H1 (cell line): ENCODE measurements around the gene TATDN2. TPM values are rescaled to one million over a fixed set of nuclear protein-coding genes. Genes with fewer than 3 reads are reported as not detected.

Experiments used
- CTCF ChIA-PET: fragments of 300-600 bp; sonication (Branson Sonifier 250); formaldehyde crosslinking; loops from one replicate; lab custom pipeline; 2021; ENCODE audit not compliant: partially characterized antibody; lab: Charles Lee
- POLR2A ChIA-PET: fragments of 300-600 bp; sonication (Branson Sonifier 250); formaldehyde crosslinking; loops from one replicate; lab custom pipeline; 2021; ENCODE audit warnings: inconsistent platforms; ENCODE audit not compliant: partially characterized antibody; lab: Charles Lee
- DNase-seq, 2 experiments: peaks; one replicate each; pipeline versions ENCODE4 v3.0.0 to v3.0.0-alpha.2; 2010 to 2022; ENCODE audit warnings: low spot score in 2 of 2, low read depth in 1 of 2, mixed read lengths in 1 of 2
- FAIRE-seq: peaks from 2 replicates; lab custom pipeline; 2011; peaks lifted over from hg19 to GRCh38; lab: Jason Lieb, UNC
- H2AFZ ChIP-seq: 2 replicates; pipeline ENCODE4 v1.8.1; 2012; ENCODE audit warnings: low read length, inconsistent platforms
- H2AK5ac ChIP-seq: 2 replicates; pipeline ENCODE4 v1.6.1; 2013; ENCODE audit warnings: low read depth, low read length
- H2BK120ac ChIP-seq: replicated peaks from 2 replicates; pipeline ENCODE3; 2013; ENCODE audit warnings: low read depth, low read length, inconsistent platforms
- H2BK12ac ChIP-seq: 2 replicates; pipeline ENCODE4 v1.6.1; 2013; ENCODE audit warnings: low read depth, low read length
- H2BK15ac ChIP-seq: 2 replicates; pipeline ENCODE4 v1.6.1; 2013; ENCODE audit warnings: low read length
- H2BK20ac ChIP-seq: 2 replicates; pipeline ENCODE4 v1.6.1; 2013; ENCODE audit warnings: low read length
- H2BK5ac ChIP-seq: 2 replicates; pipeline ENCODE4 v1.6.1; 2013; ENCODE audit warnings: low read depth, low read length
- H3K14ac ChIP-seq: 2 replicates; pipeline ENCODE4 v1.6.1; 2013; ENCODE audit warnings: inconsistent platforms; ENCODE audit not compliant: insufficient read length
- H3K18ac ChIP-seq: 2 replicates; pipeline ENCODE4 v1.6.1; 2013; ENCODE audit warnings: low read length; ENCODE audit errors: extremely low read depth
- H3K23ac ChIP-seq: 2 replicates; pipeline ENCODE4 v1.6.1; 2013; ENCODE audit warnings: inconsistent platforms; ENCODE audit not compliant: insufficient read length
- H3K23me2 ChIP-seq: 2 replicates; pipeline ENCODE4 v1.6.1; 2013; ENCODE audit warnings: low read depth, low read length
- H3K27ac ChIP-seq: 2 replicates; pipeline ENCODE4 v1.6.1; 2011; ENCODE audit warnings: low read depth, low read length, inconsistent platforms
- H3K27me3 ChIP-seq, 4 experiments: replicated peaks in 1 of 4; 1 replicate in 1 of 4; 2 replicates in 3 of 4; pipeline versions ENCODE4 v1.6.1 to v1.8.1; 2011 to 2013; ENCODE audit warnings: low read length in 3 of 4, mild to moderate bottlenecking in 3 of 4, inconsistent platforms in 2 of 4, mixed read lengths in 2 of 4, moderate library complexity in 1 of 4; ENCODE audit not compliant: control insufficient read depth in 3 of 4, insufficient read depth in 3 of 4; ENCODE audit errors: extremely low read depth in 1 of 4
- H3K36me3 ChIP-seq, 4 experiments: 2 replicates each; pipeline versions ENCODE4 v1.6.1 to v1.8.1; 2011 to 2013; ENCODE audit warnings: mild to moderate bottlenecking in 4 of 4, low read length in 3 of 4, moderate library complexity in 2 of 4, control low read depth in 1 of 4, inconsistent platforms in 1 of 4; ENCODE audit not compliant: insufficient read depth in 4 of 4, control insufficient read depth in 2 of 4
- H3K4ac ChIP-seq: replicated peaks from 2 replicates; pipeline ENCODE3; 2013; ENCODE audit warnings: low read length, low read depth, mixed read lengths, inconsistent platforms; ENCODE audit not compliant: insufficient read length
- H3K4me1 ChIP-seq, 4 experiments: replicated peaks in 1 of 4; 1 replicate in 1 of 4; 2 replicates in 3 of 4; pipeline versions ENCODE4 v1.6.1 to v1.8.1; 2011 to 2013; ENCODE audit warnings: low read length in 3 of 4, inconsistent platforms in 2 of 4, mixed read lengths in 1 of 4; ENCODE audit not compliant: insufficient read depth in 4 of 4, control insufficient read depth in 3 of 4
- H3K4me2 ChIP-seq, 2 experiments: 2 replicates each; pipeline versions ENCODE4 v1.6.1 to v1.8.1; 2011 to 2013; ENCODE audit warnings: low read depth in 2 of 2, low read length in 2 of 2, control low read depth in 1 of 2, inconsistent platforms in 1 of 2, mild to moderate bottlenecking in 1 of 2; ENCODE audit not compliant: insufficient read depth in 1 of 2
- H3K4me3 ChIP-seq, 4 experiments: fragments of 200-600, 300-600 bp in 1 of 4; sonication (generic), shearing (Covaris generic), sonication (Bioruptor Twin) in 1 of 4; 2 replicates each; pipeline versions ENCODE4 v1.5.1 to v1.8.1; 2011 to 2016; ENCODE audit warnings: low read length in 4 of 4, low read depth in 3 of 4, control low read depth in 2 of 4, inconsistent platforms in 2 of 4, mild to moderate bottlenecking in 2 of 4, mixed read lengths in 1 of 4, moderate library complexity in 1 of 4; ENCODE audit not compliant: insufficient read depth in 2 of 4; ENCODE audit errors: extremely low read depth in 1 of 4
- H3K56ac ChIP-seq: replicated peaks from 2 replicates; pipeline ENCODE3; 2013; ENCODE audit warnings: low read depth, mild to moderate bottlenecking, mixed read lengths, low read length, inconsistent platforms; ENCODE audit not compliant: insufficient read length
- H3K79me1 ChIP-seq: 2 replicates; pipeline ENCODE4 v1.6.1; 2013; ENCODE audit warnings: low read depth, low read length, control low read depth
- H3K79me2 ChIP-seq, 2 experiments: 2 replicates each; pipeline versions ENCODE4 v1.6.1 to v1.8.1; 2012 to 2013; ENCODE audit warnings: low read length in 2 of 2, mild to moderate bottlenecking in 2 of 2, inconsistent platforms in 1 of 2; ENCODE audit not compliant: insufficient read depth in 2 of 2, control insufficient read depth in 1 of 2
- H3K9ac ChIP-seq, 4 experiments: replicated peaks in 1 of 4; 1 replicate in 1 of 4; 2 replicates in 3 of 4; pipeline versions ENCODE4 v1.6.1 to v1.8.1; 2011 to 2013; ENCODE audit warnings: low read depth in 3 of 4, low read length in 3 of 4, control low read depth in 2 of 4, mild to moderate bottlenecking in 2 of 4, moderate library complexity in 2 of 4, inconsistent platforms in 1 of 4; ENCODE audit errors: extremely low read depth in 1 of 4
- H3K9me3 ChIP-seq, 2 experiments: 2 replicates each; pipeline versions ENCODE4 v1.6.1 to v1.8.1; 2012 to 2013; ENCODE audit warnings: mild to moderate bottlenecking in 2 of 2, moderate library complexity in 2 of 2, control low read depth in 1 of 2, inconsistent platforms in 1 of 2, low read depth in 1 of 2, low read length in 1 of 2, mixed read lengths in 1 of 2; ENCODE audit not compliant: insufficient read depth in 2 of 2
- H4K20me1 ChIP-seq, 2 experiments: replicated peaks in 1 of 2; 2 replicates each; pipeline versions ENCODE3 to v1.8.1; 2011 to 2013; ENCODE audit warnings: inconsistent platforms in 2 of 2, low read length in 2 of 2, mild to moderate bottlenecking in 1 of 2; ENCODE audit not compliant: insufficient read depth in 2 of 2, control insufficient read depth in 1 of 2
- H4K5ac ChIP-seq: 2 replicates; pipeline ENCODE4 v1.6.1; 2013; ENCODE audit warnings: low read length, low read depth, mixed read lengths, inconsistent platforms; ENCODE audit not compliant: insufficient read length
- H4K8ac ChIP-seq: 2 replicates; pipeline ENCODE4 v1.8.0; 2013; ENCODE audit warnings: mild to moderate bottlenecking, moderate library complexity, low read length, inconsistent platforms; ENCODE audit not compliant: insufficient read depth; ENCODE audit errors: extremely low read depth
- H4K91ac ChIP-seq: replicated peaks from 2 replicates; pipeline ENCODE3; 2013; ENCODE audit warnings: low read length, mixed read lengths, inconsistent platforms; ENCODE audit not compliant: insufficient read length
- KDM1A ChIP-seq: fragments of 200-600, 300-600 bp; sonication (generic); IDR thresholded peaks from 2 replicates; pipeline ENCODE4 v1.7.1; 2016; ENCODE audit warnings: mild to moderate bottlenecking, low read length, borderline replicate concordance
- MAX ChIP-seq: IDR thresholded peaks from 2 replicates; pipeline ENCODE4 v1.6.1; 2012; ENCODE audit warnings: inconsistent platforms
- RFX5 ChIP-seq: IDR thresholded peaks from 2 replicates; pipeline ENCODE4 v1.6.1; 2011; ENCODE audit warnings: low read depth, low read length, improper control_type of control experiment, borderline replicate concordance
- SP1 ChIP-seq: IDR thresholded peaks from 2 replicates; pipeline ENCODE4 v1.6.1; 2011; ENCODE audit warnings: low read depth, low read length
- TBP ChIP-seq: IDR thresholded peaks from 2 replicates; pipeline ENCODE4 v1.6.1; 2011; ENCODE audit warnings: low read depth, low read length, improper control_type of control experiment
- WGBS, 2 experiments: shearing (Covaris generic) in 1 of 2; methylation state at CpG; one replicate each; pipeline versions ENCODE4 v1.1.6 to v1.1.7; 2013 to 2015; ENCODE audit warnings: low lambda C conversion rate in 2 of 2, mixed read lengths in 2 of 2, inconsistent platforms in 1 of 2, low coverage in 1 of 2, missing lambda C conversion rate in 1 of 2; ENCODE audit not compliant: insufficient replicate concordance in 2 of 2, insufficient coverage in 1 of 2, insufficient read length in 1 of 2; ENCODE audit errors: extremely low coverage in 1 of 2, missing lambda C conversion rate in 1 of 2; 5-methylcytosine and 5-hydroxymethylcytosine counted together
- polyA plus RNA-seq, 7 experiments: library from polyadenylated mRNA; depleted of rRNA in 3 of 7; stranded (reverse) in 5 of 7; unstranded in 2 of 7; fragments of >200 nt in 5 of 7; fragments of 200-250 nt in 2 of 7; gene quantifications; 1 replicate in 5 of 7; 2 replicates in 1 of 7; 4 replicates in 1 of 7; pipeline versions ENCODE4 v1.2.1 to v1.2.3, GENCODE V29; 2011 to 2013; ENCODE audit warnings: missing spikeins in 2 of 7, mixed read lengths in 2 of 7
- total RNA-seq: library from RNA; stranded (reverse); fragmentation: NEBNext Ultra II Directional; extraction: Animal tissue kit (Norgen Biotek cat#: 25700); gene quantifications from 2 replicates; pipeline ENCODE4 v1.2.1, GENCODE V29; 2021

TATDN2 gene
- total and polyA plus RNA-seq, 2 of the 8 experiments (the other 6 are each of a cell fraction or from before 2014, with no cell fraction given): 12.1 to 34.8 TPM

- H2BK12ac ChIP-seq: peak overlapping the region; percentile 80; the same call in 1 of the 2 replicates
- no peak overlapping the region; the same call in 1 of the 2 replicates for H2BK20ac ChIP-seq
- H3K9ac ChIP-seq: no peak overlapping the region
- 0 out of 2 replicates have a peak overlapping the region, but pooled peaks have one; percentile 1 for H2AK5ac ChIP-seq
- H3K4me2 ChIP-seq: no peak overlapping the region
- FAIRE-seq: no peak
- no peaks in the 10 kb centered on the region for H3K27me3 ChIP-seq
- H3K79me1 ChIP-seq: no peaks in the 10 kb centered on the region
- no peak for DNase-seq
- ChIA-PET CTCF (interaction anchor here (2.1 kb wide), 1 partner anchor 40 kb away, joined by 9 read pairs; no protein-coding TSS in a partner anchor), POLR2A (no interaction called here)
- WGBS, 2 experiments: 90% methylated on average over 35 of the region's 36 CpGs; no CpG with 5 or more reads in 1 of the 2 experiments
- no peaks in the 10 kb centered on the region for H4K20me1 ChIP-seq
- no peak overlapping the region for H3K23ac ChIP-seq
- no peaks in the 10 kb centered on the region for H3K9me3 ChIP-seq
- H3K27ac ChIP-seq: no peak overlapping the region
- H3K79me2 ChIP-seq: no peaks in the 10 kb centered on the region
- 0 out of 2 replicates have a peak, but pooled peaks have one; percentile 32 for TF ChIP-seq MAX
- TF ChIP-seq RFX5: no peak
- no peak for TF ChIP-seq KDM1A
- TF ChIP-seq SP1: 0 out of 2 replicates have a peak, but pooled peaks have one; percentile 48
- peak; percentile 53 for TF ChIP-seq TBP
- H3K23me2 ChIP-seq: no peaks in the 10 kb centered on the region; the same call in 1 of the 2 replicates
- no peak overlapping the region for H3K4ac ChIP-seq
- H4K8ac ChIP-seq: peak overlapping the region; percentile 4
- peak overlapping the region; percentile 32 for H2BK5ac ChIP-seq
- no peak overlapping the region; the same call in 1 of the 2 replicates for H2BK15ac ChIP-seq
- no peak overlapping the region for H3K14ac ChIP-seq
- no peak overlapping the region for H3K56ac ChIP-seq
- peaks cover 0 to 2% (median 1%) of the 10 kb centered on the region in 4 experiments; a peak in 1 of 7 replicates for H3K4me1 ChIP-seq
- H4K5ac ChIP-seq: peak overlapping the region; percentile 32
- H2BK120ac ChIP-seq: no peak overlapping the region
- H3K36me3 ChIP-seq: peaks cover 0 to 2% (median 0%) of the 10 kb centered on the region in 4 experiments; a peak in 1 of 8 replicates
- H2AFZ ChIP-seq: no peak overlapping the region
- peak overlapping the region; percentile 81 for H4K91ac ChIP-seq
- no peak overlapping the region for H3K4me3 ChIP-seq
- H3K18ac ChIP-seq: peak overlapping the region; percentile 71
Observed at GRCh38 chr3:10234526-10235230, 13.6 kb upstream of the TATDN2 start.
